GM12801 (cell line): ENCODE measurements around the gene MGAT4C.

Experiments used
- CTCF ChIP-seq: IDR thresholded peaks from one replicate; pipeline ENCODE4 v1.5.1; 2011; ENCODE audit warnings: control low read depth; ENCODE audit not compliant: insufficient read length; ENCODE audit errors: extremely low read depth

MGAT4C gene

GRCh38 chr12:86134561-86134960 is 121.6 kb downstream of the MGAT4C start:
- no peak for TF ChIP-seq CTCF

- TF ChIP-seq CTCF, result no peak
Measured at GRCh38 chr12:86122846-86123468, 133.2 kb downstream of the MGAT4C start.

GRCh38 chr12:86118161-86118560 is 138.0 kb downstream of the MGAT4C start:
- no peak for TF ChIP-seq CTCF

- no peak for TF ChIP-seq CTCF
Measured at GRCh38 chr12:86117711-86118110, 138.5 kb downstream of the MGAT4C start.

- TF ChIP-seq CTCF, result no peak
Measured at GRCh38 chr12:86104087-86104486, 152.1 kb downstream of the MGAT4C start.

GRCh38 chr12:86097161-86097560 is 159.0 kb downstream of the MGAT4C start:
- TF ChIP-seq CTCF, result no peak

- no peak for TF ChIP-seq CTCF
Measured at GRCh38 chr12:86091681-86092080, 164.5 kb downstream of the MGAT4C start.
